Liver (tissue), 9 donors: Measurements from ENCODE around the gene TOMM5. TPM values are rescaled to one million over a fixed set of nuclear protein-coding genes. Genes with fewer than 3 reads are reported as not detected.

Source experiments
- DNase-seq: peaks from one replicate; pipeline ENCODE4 v3.0.0-alpha.2; 2017; ENCODE audit warnings: low spot score
- H3K27ac ChIP-seq, 2 donors: one replicate each; pipeline ENCODE4 v1.7.0; 2013; ENCODE audit warnings: inconsistent platforms in 2 of 2, low read length in 2 of 2, control low read depth in 1 of 2, low read depth in 1 of 2, mild to moderate bottlenecking in 1 of 2
- H3K27me3 ChIP-seq, 4 donors: one replicate each; pipeline versions ENCODE4 v1.6.1 to v1.7.0; 2013; ENCODE audit warnings: low read length in 3 of 4, inconsistent platforms in 1 of 4, mild to moderate bottlenecking in 1 of 4, moderate library complexity in 1 of 4; ENCODE audit not compliant: control insufficient read depth in 4 of 4, insufficient read depth in 4 of 4
- H3K36me3 ChIP-seq, 4 donors: one replicate each; pipeline versions ENCODE4 v1.6.1 to v1.7.0; 2013; ENCODE audit warnings: low read length in 3 of 4, mild to moderate bottlenecking in 3 of 4, low read depth in 1 of 4, moderate library complexity in 1 of 4; ENCODE audit not compliant: control insufficient read depth in 4 of 4, insufficient read depth in 3 of 4
- H3K4me1 ChIP-seq, 4 donors: one replicate each; pipeline versions ENCODE4 v1.6.1 to v1.7.0; 2013; ENCODE audit warnings: low read length in 3 of 4, mild to moderate bottlenecking in 3 of 4, moderate library complexity in 1 of 4; ENCODE audit not compliant: control insufficient read depth in 4 of 4, insufficient read depth in 4 of 4
- H3K4me3 ChIP-seq, 3 donors: one replicate each; pipeline versions ENCODE4 v1.6.1 to v1.7.0; 2013; ENCODE audit warnings: low read length in 3 of 3, control low read depth in 1 of 3, low read depth in 1 of 3, mild to moderate bottlenecking in 1 of 3
- H3K9ac ChIP-seq, 2 donors: one replicate each; pipeline ENCODE4 v1.7.0; 2013; ENCODE audit warnings: low read length in 2 of 2, mild to moderate bottlenecking in 2 of 2, moderate library complexity in 2 of 2, control low read depth in 1 of 2, low read depth in 1 of 2
- H3K9me3 ChIP-seq, 4 donors: one replicate each; pipeline versions ENCODE4 v1.6.1 to v1.7.0; 2013; ENCODE audit warnings: low read length in 3 of 4; ENCODE audit not compliant: control insufficient read depth in 4 of 4
- CTCF ChIP-seq: fragments of 150-350 bp; IDR thresholded peaks from 2 replicates; pipeline ENCODE4 v1.5.1; 2017; ENCODE audit warnings: improper control_type of control experiment, low read depth, low read length; ENCODE audit not compliant: missing input control
- EGR1 ChIP-seq, 2 donors: IDR thresholded peaks; 2 replicates each; pipeline ENCODE4 v1.6.1; 2016 to 2018; ENCODE audit warnings: antibody characterized with exemption in 2 of 2, low read depth in 2 of 2
- FOXA1 ChIP-seq: IDR thresholded peaks from 2 replicates; pipeline ENCODE4 v1.6.1; 2016; ENCODE audit warnings: antibody characterized with exemption
- HNF4A ChIP-seq, 2 donors: conservative IDR thresholded peaks; 2 replicates each; pipeline ENCODE4 v1.6.1; 2016; ENCODE audit warnings: antibody characterized with exemption in 2 of 2, mild to moderate bottlenecking in 2 of 2
- RAD21 ChIP-seq, 2 donors: IDR thresholded peaks; 2 replicates each; pipeline ENCODE4 v1.6.1; 2016; ENCODE audit warnings: antibody characterized with exemption in 2 of 2, mild to moderate bottlenecking in 2 of 2
- WGBS: extraction: QIAGEN DNeasy Blood & Tissue Kit; methylation state at CpG from one replicate; pipeline ENCODE4 v1.1.7; 2013; 5-methylcytosine and 5-hydroxymethylcytosine counted together
- polyA plus RNA-seq, 2 donors: library from polyadenylated mRNA; stranded (reverse) in 1 of 2; unstranded in 1 of 2; fragments of 200-250 nt in 1 of 2; fragments of >200 nt in 1 of 2; fragmentation: Nextera tagmentation in 1 of 2; extraction: Ambion mirVana in 1 of 2; gene quantifications; one replicate each; pipeline versions ENCODE4 v1.2.1 to v1.2.3, GENCODE V29; 2013 to 2015
- total RNA-seq, 2 donors: library from RNA; depleted of rRNA; stranded (reverse); fragments of >200 nt; gene quantifications; one replicate each; pipeline ENCODE4 v1.2.3, GENCODE V29; 2014
- donor health status: healthy.
- donor health status: healthy.
- donor health status: healthy.
- donor health status: healthy.
- donor health status: healthy.

The TOMM5 gene
- total and polyA plus RNA-seq, 4 donors: 43.0 to 107 (median 71.9) TPM

DNA sequence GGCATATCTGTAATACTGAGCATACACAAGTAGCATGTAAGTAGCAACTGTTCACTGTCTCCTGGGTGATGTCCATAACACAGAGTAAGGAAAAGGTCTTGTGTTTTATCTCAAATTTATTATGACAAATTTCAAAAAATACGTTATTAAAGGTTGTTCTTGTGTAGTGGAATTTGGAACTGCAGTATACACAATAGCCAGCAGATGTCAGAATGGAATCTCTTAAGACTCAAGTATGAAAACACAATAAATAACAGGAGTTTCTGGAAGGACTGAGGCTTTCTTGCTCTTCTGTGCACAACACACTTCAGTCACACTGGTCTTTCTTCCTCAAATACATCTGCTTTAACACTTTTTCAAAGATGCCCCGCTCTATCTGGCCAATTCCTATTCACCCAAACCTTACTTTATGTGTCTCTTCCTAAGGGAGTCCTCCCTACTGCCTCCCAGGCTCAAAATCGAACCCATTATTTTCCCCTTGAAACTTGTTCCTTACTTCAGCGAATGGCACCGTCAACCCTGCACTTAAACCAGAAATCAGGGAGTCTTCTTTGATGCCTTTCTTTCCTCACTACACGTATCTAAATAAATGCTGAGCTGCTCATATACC is 9.7 kb downstream of the TOMM5 start:
- no peak overlapping the region for H3K9ac ChIP-seq
- no peaks in the 10 kb centered on the region for H3K27me3 ChIP-seq
- DNase-seq: no peak
- no peak overlapping the region for H3K27ac ChIP-seq
- H3K4me1 ChIP-seq: peaks cover 0 to 4% (median 0%) of the 10 kb centered on the region in 4 donors
- H3K4me3 ChIP-seq: no peak overlapping the region
- no peaks in the 10 kb centered on the region for H3K9me3 ChIP-seq
- TF ChIP-seq CTCF (peak; percentile 70), HNF4A (conservative IDR thresholded peaks at IDR 0.05) (peak; percentile 10 to 45), RAD21 (IDR thresholded peaks at IDR 0.05) (peak; percentile 77 to 81), FOXA1 (no peak)
- 74% methylated on average over 6 of the region's 6 CpGs for WGBS
- H3K36me3 ChIP-seq: peaks cover 6 to 45% (median 30%) of the 10 kb centered on the region in 4 donors

- H3K4me3 ChIP-seq: peak within 1 kb of the TSS; percentile 52 to 89 (median 83)
- DNase-seq: peak; percentile 60
- peaks cover 2 to 15% (median 11%) of the 10 kb centered on the region in 4 donors for H3K4me1 ChIP-seq
- peaks cover 0 to 3% (median 0%) of the 10 kb centered on the region in 4 donors for H3K36me3 ChIP-seq
- TF ChIP-seq CTCF (no peak), EGR1 (IDR thresholded peaks at IDR 0.05; ENCODE audit: low read depth in 2 of 2) (peak in 1 of 2 donors; percentile 62)
- H3K9ac ChIP-seq: peak within 1 kb of the TSS in 1 of 2 donors; percentile 33
- H3K27me3 ChIP-seq: no peaks in the 10 kb centered on the region
- peak within 1 kb of the TSS; percentile 54 to 66 for H3K27ac ChIP-seq
- H3K9me3 ChIP-seq: no peaks in the 10 kb centered on the region
- 1% methylated on average over 81 of the region's 81 CpGs for WGBS
These were observed 16.3 kb downstream of the TOMM5 start, which contains the start of gene FBXO10 for GRCh38 chr9:37575921-37576721. TSS of gene FBXO10 (minus strand) at chr9:37576380. CDS start at chr9:37541768, 34,612 bp downstream.

DNA sequence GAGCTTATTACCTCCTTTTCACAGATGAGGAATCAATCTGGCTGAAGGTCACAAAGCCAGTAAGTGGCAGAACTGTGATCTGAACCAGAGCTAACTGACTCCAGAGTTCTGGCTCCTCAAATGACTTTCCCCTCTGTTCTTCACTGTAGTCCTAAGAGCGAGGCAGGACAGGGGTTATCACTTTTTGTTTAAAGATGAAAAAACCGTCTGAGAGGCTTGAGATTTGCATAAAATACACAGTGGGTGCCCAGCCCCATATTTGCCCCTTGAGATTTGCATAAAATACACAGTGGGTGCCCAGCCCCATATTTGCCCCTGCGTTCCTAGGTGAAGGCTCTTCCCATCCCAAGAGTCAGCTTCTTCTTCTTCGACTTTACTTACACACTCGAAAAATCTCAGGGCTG is 16.9 kb downstream of the TOMM5 start:
- no peaks in the 10 kb centered on the region for H3K9me3 ChIP-seq
- H3K27ac ChIP-seq: peak overlapping the region; percentile 54 to 66
- peak overlapping the region in 1 of 2 donors; percentile 21 for H3K9ac ChIP-seq
- TF ChIP-seq CTCF: no peak
- H3K27me3 ChIP-seq: no peaks in the 10 kb centered on the region
- whole genome bisulfite sequencing: 6% methylated on average over 5 of the region's 5 CpGs
- DNase-seq: no peak
- peaks cover 2 to 15% (median 11%) of the 10 kb centered on the region in 4 donors for H3K4me1 ChIP-seq
- peak overlapping the region; percentile 52 to 89 (median 83) for H3K4me3 ChIP-seq
- H3K36me3 ChIP-seq: peaks cover 0 to 3% (median 0%) of the 10 kb centered on the region in 4 donors
